ENCODE results near the gene GPR137B. TPM values are rescaled to one million over a fixed set of nuclear protein-coding genes. Genes with fewer than 3 reads are reported as not detected.
"Not testable (repeated sequence)": the region's sequence is repeated elsewhere in the genome, so short reads cannot be mapped to it uniquely, and the experiment has no call there.

Gene GPR137B
- total RNA-seq, 1 donor from 2014 or later: 12.1 TPM

DNA sequence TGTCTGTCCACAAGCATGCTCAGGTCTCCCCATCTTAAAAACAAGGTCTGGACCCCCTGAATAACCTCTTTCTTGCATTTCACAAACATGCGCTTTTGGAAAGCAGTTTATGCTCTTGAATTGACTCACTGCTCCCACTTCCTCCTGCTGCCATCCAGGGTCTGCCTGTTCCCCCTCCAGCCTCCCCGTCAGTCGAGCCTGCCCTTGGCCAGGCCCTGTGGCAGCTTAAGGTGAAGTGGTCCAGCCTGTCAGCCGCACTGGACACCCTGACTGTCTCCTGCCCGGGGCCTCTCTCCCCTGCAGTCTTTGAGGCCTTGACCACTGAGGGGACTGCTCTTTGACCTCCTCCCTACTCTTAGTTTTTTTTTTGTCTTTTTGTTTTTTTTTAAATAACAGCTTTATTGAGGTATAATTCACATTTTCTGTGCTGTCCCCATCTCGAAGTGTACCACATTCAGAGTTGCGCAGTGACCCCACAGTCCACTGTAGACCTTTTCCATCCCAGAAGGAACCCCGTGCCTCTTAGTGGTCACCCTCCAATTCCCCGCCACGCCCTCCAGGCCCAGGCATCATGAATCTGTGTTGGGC is 18.3 kb downstream of the GPR137B start:
- no peak for DNase-seq (ENCODE audit: low read depth in 2 of 2)

DNA sequence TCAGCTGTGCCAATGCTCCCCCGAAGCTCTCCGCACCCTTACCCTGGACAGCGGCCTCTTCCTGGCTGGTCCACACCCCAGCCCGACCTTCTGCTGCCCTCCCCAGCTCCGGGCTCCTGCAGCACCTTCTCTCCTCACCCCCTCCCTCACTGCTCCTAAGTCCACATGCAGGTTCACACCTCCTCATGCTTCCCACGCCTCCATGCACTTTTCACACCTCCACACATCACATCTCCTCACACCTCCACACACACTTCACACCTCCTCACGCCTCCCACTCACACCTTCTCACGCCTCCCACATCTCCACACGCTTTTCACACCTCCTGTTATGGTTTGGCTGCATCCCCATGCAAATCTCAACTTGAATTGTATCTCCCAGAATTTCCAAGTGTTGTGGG is 18.9 kb downstream of the GPR137B start:
- DNase-seq (ENCODE audit: low read depth in 2 of 2): no peak

DNA sequence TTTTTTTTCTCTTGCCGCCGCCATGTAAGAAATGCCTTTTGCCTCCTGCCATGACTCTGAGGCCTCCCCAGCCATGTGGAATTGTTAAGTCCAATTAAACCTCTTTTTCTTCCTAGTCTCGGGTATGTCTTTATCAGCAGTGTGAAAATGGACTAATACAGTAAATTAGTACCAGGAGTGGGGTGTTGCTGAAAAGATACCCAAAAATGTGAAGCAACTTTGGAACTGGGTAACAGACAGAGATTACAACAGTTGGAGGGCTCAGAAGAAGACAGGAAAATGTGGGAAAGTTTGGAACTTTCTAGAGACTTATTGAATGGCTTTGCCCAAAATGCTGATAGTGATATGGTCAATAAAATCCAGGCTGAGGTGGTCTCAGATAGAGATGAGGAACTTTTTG is 19.4 kb downstream of the GPR137B start:
- not testable (repeated sequence) for DNase-seq (ENCODE audit: low read depth in 2 of 2)

DNA sequence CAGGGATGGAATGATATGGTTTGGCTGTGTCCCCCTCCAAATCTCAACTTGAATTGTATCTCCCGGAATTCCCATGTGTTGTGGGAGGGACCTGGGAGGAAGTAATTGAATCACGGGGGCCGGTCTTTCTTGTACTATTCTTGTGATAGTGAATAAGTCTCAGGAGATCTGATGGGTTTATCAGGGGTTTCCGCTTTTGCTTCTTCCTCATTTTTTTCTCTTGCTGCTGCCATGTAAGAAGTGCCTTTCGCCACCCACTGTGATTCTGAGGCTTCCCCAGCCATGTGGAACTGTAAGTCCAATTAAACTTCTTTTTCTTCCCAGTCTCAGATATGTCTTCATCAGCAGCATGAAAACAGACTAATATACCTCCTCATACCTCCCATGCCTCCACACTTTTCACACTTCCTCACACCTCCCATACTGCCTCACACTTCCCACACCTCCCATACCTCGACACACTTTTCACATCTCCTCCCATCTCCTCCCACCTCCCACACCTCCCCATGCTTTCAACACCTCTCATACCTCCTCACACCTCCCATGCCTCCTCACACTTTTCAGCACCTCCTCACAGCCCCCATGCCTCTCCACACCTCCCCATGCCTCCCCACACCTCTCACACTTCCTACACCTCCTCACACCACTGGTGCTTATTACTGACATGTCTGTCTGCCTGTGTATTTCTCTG is 21.3 kb downstream of the GPR137B start:
- DNase-seq (ENCODE audit: low read depth in 2 of 2): no peak

DNA sequence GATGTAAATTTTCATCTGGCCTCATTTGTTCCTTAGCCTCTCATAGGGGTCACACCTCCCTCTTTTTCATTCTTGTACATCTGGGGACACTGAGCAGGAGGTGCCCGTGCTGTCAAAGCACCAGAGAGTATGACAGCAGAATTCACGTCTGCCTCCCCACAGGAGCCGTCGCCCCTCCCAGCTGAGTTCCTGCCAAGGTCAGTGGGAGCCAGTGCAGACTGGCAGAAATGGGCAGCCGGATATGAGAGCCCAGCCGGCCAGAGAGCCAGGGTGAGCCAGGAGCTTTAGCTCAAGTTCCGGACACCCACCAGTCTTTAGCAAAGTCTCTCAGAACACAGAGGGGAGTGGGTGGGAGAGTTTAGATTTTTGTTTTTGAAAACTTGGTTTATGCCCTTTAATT is 21.9 kb downstream of the GPR137B start:
- peak in 1 of 2 donors; percentile 41 for DNase-seq (ENCODE audit: low read depth in 2 of 2)

DNA sequence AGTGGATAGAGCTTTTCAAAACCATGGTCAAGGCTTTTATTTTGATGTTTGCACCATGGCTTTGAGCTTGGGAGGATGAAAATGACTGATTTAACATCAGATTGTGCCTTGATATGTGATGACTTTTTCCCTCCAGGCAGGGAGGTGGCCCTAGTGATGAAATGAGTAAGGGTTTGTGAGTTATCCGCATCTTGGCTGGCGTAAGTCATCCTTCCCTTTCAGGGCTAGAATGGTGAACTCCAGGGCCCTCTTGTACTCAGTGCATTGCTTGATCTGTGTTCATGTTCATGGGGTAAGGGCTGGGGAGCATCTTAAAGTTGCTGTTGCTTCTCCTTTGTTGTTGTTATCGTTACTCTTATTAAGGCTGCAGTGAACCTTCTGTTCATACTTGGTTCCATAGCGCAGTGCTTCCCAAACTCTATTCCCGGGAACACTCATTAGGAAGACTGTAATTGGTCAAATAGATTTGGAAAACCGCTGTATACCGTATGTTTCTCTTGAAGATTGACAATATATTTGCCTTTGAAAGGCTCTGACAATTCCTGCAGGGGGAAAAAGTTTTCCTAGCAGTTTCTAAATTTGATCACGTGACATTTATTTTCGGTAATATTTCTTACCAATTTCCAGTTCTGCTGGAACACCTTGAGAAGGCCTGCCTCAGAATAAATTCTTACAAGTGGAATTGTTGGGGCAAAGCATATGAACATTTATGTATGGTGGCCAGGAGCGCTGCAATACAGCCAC is 23.1 kb downstream of the GPR137B start:
- DNase-seq (ENCODE audit: low read depth in 2 of 2): no peak

DNA sequence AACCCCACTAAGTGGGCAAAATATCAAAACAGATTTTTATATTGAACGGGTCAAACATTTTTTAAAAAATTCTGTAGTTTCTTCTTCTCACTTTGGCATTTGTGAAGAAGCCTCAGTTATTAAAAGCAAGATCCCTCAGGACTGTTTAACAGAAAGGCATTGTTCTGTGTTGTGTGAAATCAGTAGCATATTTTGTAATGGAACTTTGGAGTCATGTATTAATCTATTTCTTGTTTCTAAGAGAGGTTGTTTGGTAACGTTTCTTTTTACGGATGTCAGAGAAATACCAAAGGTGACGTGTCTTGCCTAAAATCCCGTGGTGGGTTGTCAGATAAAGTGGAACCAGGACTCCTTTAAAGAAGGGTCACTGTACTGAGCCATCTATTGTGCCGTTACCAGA is 23.7 kb downstream of the GPR137B start:
- DNase-seq (ENCODE audit: low read depth in 2 of 2): no peak

DNA sequence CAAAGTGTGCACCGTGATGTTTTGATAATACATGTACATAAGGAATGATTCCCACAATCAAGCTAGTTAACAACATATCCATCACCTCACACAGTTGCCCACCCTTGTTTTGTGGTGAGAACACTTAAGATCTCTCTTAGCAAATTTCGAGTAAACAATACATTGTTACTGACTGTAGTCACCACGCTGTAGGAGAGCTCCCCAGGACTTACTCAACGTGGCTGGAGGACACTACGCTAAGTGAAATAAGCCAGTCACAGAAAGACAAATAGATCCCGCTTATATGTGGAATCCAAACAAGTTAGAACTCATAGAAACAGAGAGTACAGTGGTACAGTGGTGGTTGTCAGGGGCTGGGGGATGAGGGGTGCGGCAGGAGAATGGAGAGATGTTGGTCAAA is 24.8 kb downstream of the GPR137B start:
- DNase-seq (ENCODE audit: low read depth in 2 of 2): no peak

DNA sequence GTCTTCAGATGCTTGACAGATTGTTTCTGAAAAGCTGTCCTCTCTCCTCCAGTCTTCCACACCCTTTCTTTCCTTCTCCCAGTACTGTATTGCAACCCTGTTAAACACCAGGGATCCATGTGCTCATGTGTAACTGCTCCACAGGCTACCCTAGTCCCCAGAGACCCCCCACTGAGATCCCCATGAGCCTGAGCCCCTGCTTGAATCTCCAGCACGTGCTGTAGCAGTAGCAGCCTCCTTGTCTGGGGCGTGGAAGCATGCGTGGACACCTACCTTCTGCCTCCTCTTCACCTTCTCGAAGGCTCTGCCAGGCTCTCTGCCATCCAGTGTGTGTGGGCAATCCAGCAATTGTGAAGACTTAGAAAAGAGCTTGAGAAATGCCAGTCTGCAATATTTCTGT is 25.2 kb downstream of the GPR137B start:
- no peak for DNase-seq (ENCODE audit: low read depth in 2 of 2)

DNA sequence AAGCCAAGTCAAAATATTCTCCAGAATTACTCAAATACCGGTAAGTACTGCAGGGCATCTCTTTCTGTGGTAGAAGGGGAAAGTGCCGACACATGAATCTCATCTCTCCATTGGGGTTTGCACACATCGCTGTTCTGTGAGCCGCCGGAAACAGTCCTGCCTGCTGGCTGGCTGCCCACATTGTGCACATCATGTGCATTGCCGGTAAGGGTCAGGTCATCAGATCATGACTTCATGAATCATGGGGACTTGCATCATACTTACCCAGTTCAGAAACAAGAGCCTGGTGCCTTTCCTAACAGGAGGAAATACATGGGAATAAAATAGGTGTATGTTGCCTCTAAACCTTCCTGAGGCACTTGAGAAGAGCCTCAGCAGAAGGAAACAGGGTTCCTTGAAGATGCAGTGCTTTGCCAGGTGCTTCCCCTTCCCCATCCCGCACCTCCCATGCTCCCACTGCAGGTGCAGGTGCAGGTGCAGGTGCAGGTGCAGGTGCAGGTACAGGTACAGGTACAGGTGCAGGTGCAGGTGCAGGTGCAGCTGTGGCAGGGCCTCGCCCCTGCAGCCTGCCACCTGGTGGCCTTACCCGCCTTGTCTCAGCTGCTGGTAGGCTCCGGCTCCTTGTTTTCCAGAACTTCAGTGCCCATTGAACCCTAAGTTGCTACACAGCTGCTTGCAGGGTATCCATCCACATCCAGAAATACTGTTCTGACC is 26.5 kb downstream of the GPR137B start:
- DNase-seq (ENCODE audit: low read depth in 2 of 2): peak; percentile 92 to 97

DNA sequence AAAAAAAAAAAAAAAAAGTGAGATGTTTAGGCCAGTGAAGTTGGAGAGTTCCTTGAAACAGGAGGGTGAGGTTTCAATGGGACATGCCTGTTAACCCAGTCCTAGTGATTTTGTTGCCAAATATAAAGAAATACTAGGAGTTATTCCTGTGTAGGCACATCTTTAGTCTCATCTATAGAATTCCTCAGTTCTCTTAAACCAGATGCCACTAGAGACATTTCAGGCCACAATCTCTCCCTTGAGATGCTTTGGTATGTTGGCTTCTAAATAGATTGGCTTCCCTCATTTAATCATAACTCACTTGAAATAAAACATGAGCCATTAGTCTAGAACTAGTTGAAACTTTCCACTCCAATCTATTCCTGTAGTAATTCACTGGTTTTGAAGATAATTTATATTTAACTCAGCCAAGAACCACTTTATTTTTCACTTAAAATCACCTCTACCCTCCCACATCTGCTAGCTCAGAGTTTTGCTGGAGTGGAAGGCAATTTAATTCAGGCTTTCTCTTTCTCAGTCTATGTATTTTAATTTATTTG is 29.8 kb downstream of the GPR137B start:
- no peak for DNase-seq (ENCODE audit: low read depth in 2 of 2)

DNA sequence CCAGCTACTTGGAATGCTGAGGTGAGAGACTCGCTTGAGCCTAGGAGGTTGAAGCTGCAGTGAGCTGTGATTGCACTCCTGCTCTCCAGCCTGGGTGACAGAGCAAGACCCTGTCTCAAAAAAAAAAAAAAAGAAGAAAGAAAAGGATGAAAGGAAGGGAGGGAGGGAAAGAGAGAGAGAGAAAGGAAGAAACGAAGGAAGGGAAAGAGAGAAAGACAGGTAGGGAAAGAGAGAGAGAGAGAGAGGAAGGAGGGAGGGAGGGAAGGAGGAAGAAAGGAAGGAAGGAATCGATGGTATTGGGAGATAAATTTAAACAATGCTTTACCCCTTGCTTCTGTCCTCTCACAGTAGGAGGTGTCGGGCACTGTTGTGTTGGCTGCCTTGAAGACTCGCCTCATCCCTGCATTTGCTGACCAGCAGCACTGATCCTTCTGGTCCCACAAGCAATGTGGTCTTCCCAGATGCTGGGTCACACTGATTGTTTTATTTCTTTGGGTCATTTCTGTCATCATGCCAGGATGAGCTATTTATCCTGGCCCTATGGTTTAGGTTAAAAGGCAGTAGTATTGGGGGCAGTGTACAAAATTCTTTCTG is 30.9 kb downstream of the GPR137B start:
- no peak for DNase-seq (ENCODE audit: low read depth in 2 of 2)

DNA sequence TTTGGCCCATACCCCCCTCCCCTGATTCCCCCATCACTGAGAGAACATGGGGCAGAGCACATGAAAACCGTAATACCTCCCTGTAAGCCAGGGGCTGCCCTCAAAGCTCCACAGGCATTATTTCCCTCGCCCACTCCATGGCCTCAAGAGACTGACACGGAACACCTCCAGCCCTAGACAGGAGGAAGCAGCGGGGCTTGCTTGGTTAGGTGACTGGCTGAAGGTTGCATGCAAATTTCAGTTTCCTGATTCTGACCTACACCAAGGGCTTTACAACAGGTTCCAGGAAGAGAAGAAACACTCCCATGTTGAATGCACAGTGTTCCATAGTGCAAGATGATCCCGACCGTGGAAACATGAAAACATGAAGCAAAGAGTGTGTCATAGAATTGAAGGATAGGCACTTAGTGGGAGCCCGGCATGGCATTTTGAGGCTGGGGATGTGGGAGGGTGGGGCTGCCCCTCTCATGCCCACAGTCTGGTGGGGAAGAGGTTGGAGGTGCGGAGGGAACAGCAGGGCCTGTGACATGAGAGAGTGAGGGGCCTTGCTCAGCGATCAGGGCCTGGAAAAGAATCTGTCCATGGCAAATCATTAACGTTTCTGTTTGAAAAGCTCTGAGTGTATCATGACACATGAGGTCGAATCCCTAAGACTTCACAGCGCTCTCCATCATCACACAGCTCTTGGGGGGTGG is 33.5 kb downstream of the GPR137B start:
- DNase-seq (ENCODE audit: low read depth in 2 of 2): no peak

DNA sequence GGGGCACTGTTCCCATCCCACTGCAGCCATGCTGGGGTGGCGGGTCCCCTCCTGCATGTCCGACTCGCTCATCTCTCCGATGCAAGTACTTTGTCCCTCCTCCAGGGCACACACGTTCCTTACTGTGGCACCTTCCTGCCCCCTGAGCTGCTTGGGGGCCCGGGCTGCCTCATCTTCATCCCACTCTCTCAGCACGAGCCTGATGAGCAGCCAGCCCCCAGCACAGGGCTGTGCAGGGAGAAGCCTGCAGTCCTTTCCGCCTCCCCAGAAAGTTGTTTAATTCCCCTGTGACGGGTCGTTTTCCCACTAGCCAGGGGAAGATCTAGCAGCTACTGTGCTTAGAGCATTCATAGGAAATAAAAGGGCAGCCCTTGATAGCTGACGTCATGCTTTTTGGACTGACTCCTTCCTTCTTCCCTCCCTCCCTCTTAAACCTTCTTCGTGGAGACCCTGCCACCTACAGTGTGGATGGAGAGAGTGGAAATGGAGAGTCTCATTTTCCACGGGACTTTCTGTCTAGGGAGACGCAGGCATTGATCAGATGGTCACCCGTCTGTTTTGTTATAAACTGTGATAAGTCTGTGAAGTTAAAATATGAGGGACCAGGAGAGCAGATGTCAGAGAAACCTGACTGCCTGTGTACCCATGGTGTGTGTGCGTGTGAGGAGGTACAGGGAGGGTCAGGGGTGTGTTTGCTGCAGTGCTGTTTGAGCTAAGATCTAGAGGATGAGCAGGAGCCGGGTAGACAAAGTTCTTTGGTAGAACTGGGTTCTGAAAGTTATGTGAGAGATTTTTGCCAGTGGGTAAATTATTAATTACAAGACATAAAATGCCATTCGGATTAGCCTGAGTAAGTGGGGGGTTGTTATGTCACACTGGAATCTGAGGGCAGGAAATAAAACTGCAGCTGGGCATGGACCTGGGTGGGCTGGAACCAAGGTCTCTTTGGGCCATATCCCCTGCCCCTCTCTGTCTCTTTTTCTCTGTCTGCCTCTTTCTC is 34.3 kb downstream of the GPR137B start:
- no peak for DNase-seq (ENCODE audit: low read depth in 2 of 2)

DNA sequence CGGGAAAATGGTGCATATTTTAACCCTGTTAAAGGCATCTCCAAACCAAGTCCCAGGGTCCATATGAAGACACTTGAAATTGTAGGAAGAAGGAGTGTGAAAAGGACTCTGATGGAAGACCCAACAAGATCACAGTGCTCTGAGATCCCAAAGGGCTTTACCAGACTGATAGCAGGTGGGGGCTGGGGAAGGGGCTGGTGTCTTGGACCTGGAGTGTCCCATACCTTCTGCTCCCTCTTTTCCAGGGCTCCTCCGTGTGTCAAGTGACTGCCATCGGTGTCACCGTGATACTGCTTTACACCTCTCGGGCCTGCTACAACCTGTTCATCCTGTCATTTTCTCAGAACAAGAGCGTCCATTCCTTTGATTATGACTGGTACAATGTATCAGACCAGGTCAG is 37.3 kb downstream of the GPR137B start:
- no peak for DNase-seq (ENCODE audit: low read depth in 2 of 2)

DNA sequence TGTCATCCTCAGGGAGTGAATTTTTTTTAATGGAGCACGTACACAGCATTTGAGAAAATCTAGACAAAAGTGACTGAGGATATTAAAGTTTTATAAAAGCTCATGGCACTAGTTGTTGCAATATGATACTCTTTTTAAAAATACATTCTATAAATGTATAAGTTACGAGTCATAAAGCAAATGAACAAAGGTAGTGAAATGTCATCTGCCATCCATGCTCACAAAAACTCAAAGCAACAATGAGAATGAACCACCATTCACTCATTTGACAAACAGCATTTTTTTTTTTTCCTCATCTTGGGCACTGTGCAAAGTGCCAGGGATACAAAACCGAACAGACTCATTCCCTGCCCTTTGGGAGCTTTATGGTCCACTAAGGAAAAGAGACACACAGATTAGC is 38.7 kb downstream of the GPR137B start:
- DNase-seq (ENCODE audit: low read depth in 2 of 2): no peak

DNA sequence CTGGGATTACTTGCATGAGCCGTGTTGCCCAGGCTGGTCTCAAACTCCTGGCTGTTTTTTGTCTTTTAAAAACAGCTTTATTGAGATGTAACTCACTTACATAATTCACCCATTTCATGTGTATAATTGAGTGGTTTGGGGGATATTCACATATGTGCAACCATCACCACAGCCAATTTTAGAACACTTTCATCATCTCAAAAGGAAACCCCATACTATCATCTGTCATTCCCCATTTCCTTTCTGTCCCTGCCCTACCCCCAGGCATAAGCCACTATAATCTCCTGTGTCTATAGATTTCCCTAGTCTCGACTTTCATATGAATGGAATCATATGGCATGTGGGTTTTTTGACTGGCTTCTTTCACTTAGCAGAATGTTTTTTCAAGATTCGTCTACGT is 43.3 kb downstream of the GPR137B start:
- no peak for DNase-seq (ENCODE audit: low read depth in 2 of 2)

DNA sequence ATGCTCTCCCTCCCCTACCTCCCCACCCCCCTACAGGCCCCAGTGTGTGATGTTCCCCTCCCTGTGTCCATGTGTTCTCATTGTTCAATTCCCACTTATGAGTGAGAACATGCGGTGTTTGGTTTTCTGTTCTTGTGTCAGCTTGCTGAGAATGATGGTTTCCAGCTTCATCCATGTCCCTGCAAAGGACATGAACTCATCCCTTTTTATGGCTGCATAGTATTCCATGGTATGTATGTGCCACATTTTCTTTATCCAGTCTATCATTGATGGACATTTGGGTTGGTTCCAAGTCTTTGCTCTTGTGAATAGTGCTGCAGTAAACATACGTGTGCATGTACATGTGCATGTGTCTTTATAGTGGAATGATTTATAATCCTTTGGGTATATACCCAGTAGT is 44.1 kb downstream of the GPR137B start:
- DNase-seq (ENCODE audit: low read depth in 2 of 2): not testable (repeated sequence)

DNA sequence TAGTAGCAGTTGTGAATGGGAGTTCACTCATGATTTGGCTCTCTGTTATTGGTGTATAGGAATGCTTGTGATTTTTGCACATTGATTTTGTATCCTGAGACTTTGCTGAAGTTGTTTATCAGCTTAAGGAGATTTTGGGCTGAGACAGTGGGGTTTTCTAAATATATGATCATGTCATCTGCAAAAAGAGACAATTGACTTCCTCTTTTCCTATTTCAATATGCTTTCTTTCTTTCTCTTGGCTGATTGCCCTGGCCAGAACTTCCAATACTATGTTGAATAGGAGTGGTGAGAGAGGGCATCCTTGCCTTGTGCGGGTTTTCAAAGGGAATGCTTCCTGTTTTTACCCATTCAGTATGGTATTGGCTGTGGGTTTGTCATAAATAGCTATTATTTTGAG is 45.7 kb downstream of the GPR137B start:
- DNase-seq (ENCODE audit: low read depth in 2 of 2): peak in 1 of 2 donors; percentile 20

DNA sequence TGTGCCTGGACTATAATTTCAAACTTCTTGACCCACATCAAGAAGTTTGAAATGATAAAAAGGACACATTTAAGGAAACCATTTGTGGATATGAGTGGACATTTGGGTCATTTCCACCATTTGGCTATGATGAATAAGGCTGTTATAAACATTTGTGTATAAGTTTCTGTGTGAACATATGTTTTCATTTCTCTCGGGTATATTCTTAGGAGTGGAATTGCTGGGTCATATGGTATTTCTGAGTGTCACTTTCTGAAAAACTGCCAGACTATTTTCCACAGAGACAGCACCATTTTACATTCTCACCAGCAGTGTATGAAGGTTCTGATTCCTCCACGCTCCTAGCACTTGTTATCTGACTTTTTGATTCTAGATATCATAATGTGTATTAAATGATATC is 50.8 kb downstream of the GPR137B start:
- DNase-seq (ENCODE audit: low read depth in 2 of 2): no peak

Data from lung microvascular endothelial cell (primary cell).